Neuron (in vitro differentiated cells): ENCODE data around the gene ENTPD6.

Source experiments
- H2AFZ ChIP-seq: one replicate; pipeline ENCODE4 v1.6.1; 2013; ENCODE audit warnings: low read depth, mild to moderate bottlenecking, inconsistent platforms, low read length, moderate library complexity
- H3K27me3 ChIP-seq: one replicate; pipeline ENCODE4 v1.6.1; 2013; ENCODE audit warnings: low read length; ENCODE audit not compliant: insufficient read depth
- H3K36me3 ChIP-seq: one replicate; pipeline ENCODE4 v1.6.1; 2013; ENCODE audit warnings: low read length; ENCODE audit not compliant: insufficient read depth
- H3K4me1 ChIP-seq: one replicate; pipeline ENCODE4 v1.6.1; 2013; ENCODE audit warnings: low read length; ENCODE audit not compliant: insufficient read depth
- H3K4me3 ChIP-seq: 2 replicates; pipeline ENCODE4 v1.5.1; 2013; ENCODE audit warnings: mild to moderate bottlenecking, low read length, moderate library complexity
- H3K9me3 ChIP-seq: one replicate; pipeline ENCODE4 v1.6.1; 2013; ENCODE audit warnings: low read length

Gene ENTPD6

GRCh38 chr20:25274891-25275812 is 79.6 kb downstream of the ENTPD6 start:
- Histone ChIP-seq H3K4me3 (no peak overlapping the region), H2AFZ (no peak overlapping the region), H3K9me3 (no peaks in the 10 kb centered on the region), H3K27me3 (no peaks in the 10 kb centered on the region), H3K36me3 (peaks cover 90% of the 10 kb centered on the region), H3K4me1 (no peaks in the 10 kb centered on the region)

GRCh38 chr20:25275813-25276532 is 80.5 kb downstream of the ENTPD6 start:
- no peak overlapping the region for H3K4me3 ChIP-seq
- H2AFZ ChIP-seq, result no peak overlapping the region
- no peaks in the 10 kb centered on the region for H3K9me3 ChIP-seq
- no peaks in the 10 kb centered on the region for H3K4me1 ChIP-seq
- peaks cover 91% of the 10 kb centered on the region for H3K36me3 ChIP-seq
- H3K27me3 ChIP-seq, result no peaks in the 10 kb centered on the region
